Measurements from ENCODE around the gene ADARB2. TPM values are rescaled to one million over a fixed set of nuclear protein-coding genes. Genes with fewer than 3 reads are reported as not detected.
"Not testable (repeated sequence)": the region's sequence is repeated elsewhere in the genome, so short reads cannot be mapped to it uniquely, and the experiment has no call there.

Gene ADARB2
- total RNA-seq, 1 donor, result 1.1 TPM

GRCh38 chr10:1344408-1344807, 392.9 kb downstream of the ADARB2 start:
- no peak for DNase-seq (ENCODE audit: low read depth in 2 of 3, low spot score in 2 of 3)

- DNase-seq (ENCODE audit: low read depth in 2 of 3, low spot score in 2 of 3), result no peak
Observed at GRCh38 chr10:1343176-1343575, 394.1 kb downstream of the ADARB2 start.

DNA sequence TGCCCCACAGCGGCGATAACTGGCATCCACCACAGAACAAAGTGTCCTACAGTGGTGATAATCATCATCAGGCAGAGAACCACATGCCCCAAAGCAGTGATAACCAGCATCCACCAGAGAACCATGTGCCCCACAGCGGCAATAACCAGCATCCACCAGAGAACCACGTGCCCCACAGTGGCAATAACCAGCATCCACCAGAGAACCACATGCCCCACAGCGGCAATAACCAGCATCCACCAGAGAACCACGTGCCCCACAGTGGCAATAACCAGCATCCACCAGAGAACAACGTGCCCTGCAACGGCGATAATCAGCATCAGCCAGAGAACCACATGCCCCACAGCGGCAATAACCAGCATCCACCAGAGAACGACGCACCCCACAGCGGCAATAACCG, 396.3 kb downstream of the ADARB2 start:
- not testable (repeated sequence) for DNase-seq (ENCODE audit: low read depth in 2 of 3, low spot score in 2 of 3)

DNA sequence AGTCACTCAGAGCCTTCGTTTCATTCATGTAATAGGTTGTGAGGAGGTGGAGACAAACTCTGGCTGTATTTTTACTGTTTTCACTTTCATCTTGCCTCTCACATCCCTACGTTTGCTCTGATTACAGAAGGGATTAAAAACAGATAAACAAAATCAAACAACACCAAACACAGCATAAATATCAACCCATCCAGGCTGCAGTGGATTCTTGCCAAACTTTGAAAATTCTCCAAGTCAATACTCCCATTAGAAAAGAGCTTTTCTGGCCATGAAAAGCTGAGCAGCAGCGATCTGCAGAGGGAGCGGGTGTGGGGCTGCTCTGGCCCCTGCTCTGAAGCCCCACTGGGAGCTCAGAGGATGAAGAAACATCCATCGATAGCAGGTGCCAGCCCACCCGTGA, 397.9 kb downstream of the ADARB2 start:
- DNase-seq (ENCODE audit: low read depth in 2 of 3, low spot score in 2 of 3), result no peak

DNA sequence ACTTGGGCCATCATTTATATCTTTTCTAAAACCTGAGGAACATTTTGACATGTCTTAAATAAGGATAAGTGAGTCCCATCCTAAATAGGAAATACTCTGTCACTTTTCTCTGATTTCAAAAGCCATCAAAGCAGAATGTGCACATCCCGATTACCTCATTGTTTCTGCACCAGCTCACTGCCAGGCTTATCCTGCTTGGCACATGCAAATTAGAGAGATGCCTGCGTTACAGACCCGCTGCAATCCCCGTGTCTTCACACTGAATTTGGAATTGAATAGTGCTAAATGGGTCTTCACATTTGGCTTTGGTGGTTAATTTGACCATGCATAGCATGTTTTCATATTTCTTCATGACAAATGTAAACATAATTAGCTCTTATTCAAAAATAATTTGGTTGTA, 401.7 kb downstream of the ADARB2 start:
- DNase-seq (ENCODE audit: low read depth in 2 of 3, low spot score in 2 of 3), result no peak

DNA sequence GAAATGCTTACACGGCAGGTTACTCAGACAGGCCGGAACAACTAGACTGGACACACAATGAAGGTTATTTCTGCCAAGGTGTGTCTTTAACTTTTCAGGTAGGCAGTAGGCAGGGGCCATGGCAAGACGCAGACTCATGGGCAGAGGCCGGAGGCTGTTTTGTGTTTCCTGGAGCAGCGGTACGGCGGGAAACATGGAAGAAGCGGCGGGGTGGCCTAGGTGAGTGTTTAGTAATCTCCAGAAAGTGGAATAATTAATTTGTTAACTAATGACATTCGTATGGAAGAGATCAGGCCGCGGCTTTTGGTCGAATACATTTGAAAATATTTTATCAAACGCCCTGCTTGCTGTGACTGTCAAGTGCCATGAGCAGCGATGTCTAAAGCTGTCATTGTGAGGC, 403.3 kb downstream of the ADARB2 start:
- no peak for DNase-seq (ENCODE audit: low read depth in 2 of 3, low spot score in 2 of 3)

DNA sequence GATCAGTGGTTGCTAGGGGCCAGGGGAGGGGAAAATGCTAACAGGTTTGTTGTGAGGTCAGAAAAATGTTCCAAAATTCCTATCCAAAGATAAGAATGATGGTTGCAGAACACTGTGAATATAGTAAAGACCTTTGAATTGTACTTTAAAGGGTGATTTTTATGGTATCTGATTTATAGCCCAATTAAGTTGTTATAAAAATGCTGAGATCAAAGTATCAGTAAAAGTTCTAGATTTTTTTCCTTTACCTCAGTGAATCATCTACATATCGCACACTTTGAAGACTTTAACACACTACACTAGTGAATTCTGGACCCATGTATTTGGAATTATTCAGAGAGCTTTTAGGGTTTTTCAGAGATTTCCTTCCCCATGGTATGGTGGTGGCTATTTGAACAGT, 405.8 kb downstream of the ADARB2 start:
- no peak for DNase-seq (ENCODE audit: low read depth in 2 of 3, low spot score in 2 of 3)

GRCh38 chr10:1329622-1330021, 407.7 kb downstream of the ADARB2 start:
- DNase-seq (ENCODE audit: low read depth in 2 of 3, low spot score in 2 of 3), result no peak

DNA sequence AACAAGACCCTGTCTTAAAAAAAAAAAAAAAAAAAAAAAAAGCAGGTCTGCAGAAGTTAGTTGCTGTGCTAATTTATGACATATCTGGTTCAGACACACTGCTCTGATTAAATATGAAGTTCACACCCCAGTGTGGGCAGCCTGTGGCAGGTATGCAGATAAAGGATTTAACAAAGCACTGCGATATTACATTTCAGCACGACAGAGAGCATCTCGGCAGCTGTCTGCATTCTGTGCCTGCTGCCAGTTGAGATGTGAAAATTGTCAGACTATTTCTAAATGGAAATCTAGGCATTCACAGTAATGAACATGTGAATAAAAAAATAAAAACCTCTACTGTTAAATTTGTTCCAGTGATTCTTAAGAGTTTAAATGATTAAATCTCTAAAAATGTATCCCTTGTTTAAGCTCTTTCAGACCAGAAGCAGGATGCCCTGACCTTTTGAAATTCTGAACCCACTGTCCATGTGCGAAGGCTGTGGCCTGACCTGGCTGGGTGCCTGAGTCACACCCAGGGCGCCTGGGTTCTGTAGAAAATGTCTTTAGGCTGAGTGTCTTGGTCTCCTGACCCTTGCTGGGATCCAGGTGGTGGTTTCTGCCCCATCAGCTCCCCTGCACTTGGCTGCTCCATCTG, 408.2 kb downstream of the ADARB2 start:
- DNase-seq (ENCODE audit: low read depth in 2 of 3, low spot score in 2 of 3), result no peak

DNA sequence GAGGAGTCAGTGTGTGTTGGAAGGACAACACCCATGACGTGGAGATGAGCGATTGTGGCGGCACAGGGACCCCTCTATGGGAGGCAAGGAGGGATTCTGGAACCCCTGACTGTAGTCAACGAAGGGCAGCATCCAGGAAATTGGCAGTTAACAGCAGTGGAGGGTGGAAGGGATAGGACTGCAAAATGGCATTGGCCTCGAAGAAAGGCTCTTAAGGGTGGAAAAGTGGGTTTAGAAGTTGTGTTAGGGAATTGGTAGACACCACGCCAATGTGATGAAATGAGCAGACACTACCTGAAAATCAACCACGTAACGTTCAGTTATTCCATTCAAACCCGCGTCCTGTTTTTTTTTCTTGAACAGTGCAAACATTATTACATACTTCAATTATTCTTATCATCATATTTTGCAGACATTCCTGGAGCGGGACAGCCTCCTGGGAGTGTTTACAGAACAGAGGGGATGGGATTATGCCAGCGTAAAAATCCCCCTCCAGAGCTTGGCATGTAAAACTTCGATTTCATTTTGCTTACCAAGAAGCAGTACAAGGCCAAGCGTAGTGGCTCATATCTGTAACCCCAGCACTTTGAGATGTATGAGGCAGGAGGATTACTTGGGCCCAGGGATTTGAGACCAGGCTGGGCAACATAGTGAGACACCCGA, 409.0 kb downstream of the ADARB2 start:
- DNase-seq (ENCODE audit: low read depth in 2 of 3, low spot score in 2 of 3), result no peak

GRCh38 chr10:1327759-1328158, 409.6 kb downstream of the ADARB2 start:
- DNase-seq (ENCODE audit: low read depth in 2 of 3, low spot score in 2 of 3), result no peak

DNA sequence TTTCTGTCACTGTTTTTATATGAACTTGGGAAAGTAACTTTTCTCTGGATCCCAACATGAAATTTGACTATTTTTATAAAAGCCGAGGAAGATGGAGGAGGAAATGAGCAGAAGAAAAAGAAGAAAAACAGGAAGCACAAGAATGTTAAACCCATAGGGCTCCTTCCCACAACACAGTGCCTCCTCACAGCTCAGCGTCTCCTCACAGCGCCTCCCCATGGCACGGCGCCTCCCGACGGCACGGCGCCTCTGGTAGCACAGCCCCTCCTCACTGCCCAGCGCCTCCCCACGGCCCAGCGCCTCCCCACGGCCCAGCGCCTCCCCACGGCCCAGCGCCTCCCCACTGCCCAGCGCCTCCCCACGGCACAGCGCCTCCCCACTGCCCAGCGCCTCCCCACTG, 410.8 kb downstream of the ADARB2 start:
- DNase-seq (ENCODE audit: low read depth in 2 of 3, low spot score in 2 of 3), result not testable (repeated sequence)

DNA sequence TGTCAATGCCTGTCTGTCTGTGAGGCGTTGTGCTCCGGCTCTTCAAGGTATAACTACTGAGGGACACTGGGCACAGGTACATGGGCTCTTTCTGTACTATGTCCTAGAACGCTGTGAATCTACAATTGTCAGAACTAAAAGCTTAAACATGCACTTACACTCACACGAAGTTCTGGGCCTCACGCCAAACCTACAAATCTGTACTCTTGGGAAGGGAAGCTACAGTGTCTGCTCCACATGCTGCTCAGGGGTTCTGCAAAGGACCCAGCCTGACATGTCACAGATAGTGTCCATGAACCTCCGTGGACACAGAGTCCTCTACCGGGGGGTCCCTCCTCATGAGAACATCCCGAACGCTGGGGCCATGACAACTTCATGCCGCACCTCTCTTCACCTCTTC, 412.4 kb downstream of the ADARB2 start:
- no peak for DNase-seq (ENCODE audit: low read depth in 2 of 3, low spot score in 2 of 3)

GRCh38 chr10:1323951-1324350, 413.4 kb downstream of the ADARB2 start:
- no peak for DNase-seq (ENCODE audit: low read depth in 2 of 3, low spot score in 2 of 3)

- no peak for DNase-seq (ENCODE audit: low read depth in 2 of 3, low spot score in 2 of 3)
Observed at GRCh38 chr10:1320739-1321320, 416.5 kb downstream of the ADARB2 start.

GRCh38 chr10:1316809-1317143, 420.5 kb downstream of the ADARB2 start:
- DNase-seq (ENCODE audit: low read depth in 2 of 3, low spot score in 2 of 3), result no peak

DNA sequence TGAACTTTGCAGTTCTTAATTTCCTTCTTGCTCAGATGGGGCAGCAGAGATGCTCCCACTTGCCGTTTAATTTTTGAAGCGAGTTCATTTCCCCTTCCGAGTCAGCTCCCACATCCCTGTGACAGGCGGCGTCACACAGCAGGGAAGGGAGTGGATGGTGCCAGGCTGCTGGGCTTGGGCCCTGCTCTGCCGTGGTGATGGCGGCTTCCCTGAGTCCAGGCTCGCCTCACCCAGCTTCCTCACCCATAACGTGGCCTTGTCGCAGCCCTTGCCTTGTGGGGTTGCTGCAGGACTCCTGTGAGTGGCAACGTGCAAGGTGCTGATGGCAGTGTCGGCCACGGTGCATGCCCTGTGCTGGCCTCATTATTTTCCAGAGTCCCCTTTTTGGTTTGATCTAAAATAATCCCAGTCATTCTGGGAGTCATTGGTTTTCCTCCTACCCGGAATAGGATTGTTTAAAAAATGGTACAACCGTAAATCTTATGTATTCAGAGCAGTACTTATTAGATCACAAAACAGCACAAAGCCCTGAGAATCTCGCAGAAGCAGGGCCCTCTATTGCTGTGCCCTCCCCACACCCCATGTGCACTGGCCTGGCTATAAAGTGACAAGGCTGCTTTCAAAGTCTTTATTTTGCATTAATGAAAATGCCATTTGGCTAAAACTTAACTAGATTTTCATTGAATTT, 421.1 kb downstream of the ADARB2 start:
- DNase-seq (ENCODE audit: low read depth in 2 of 3, low spot score in 2 of 3), result no peak

DNA sequence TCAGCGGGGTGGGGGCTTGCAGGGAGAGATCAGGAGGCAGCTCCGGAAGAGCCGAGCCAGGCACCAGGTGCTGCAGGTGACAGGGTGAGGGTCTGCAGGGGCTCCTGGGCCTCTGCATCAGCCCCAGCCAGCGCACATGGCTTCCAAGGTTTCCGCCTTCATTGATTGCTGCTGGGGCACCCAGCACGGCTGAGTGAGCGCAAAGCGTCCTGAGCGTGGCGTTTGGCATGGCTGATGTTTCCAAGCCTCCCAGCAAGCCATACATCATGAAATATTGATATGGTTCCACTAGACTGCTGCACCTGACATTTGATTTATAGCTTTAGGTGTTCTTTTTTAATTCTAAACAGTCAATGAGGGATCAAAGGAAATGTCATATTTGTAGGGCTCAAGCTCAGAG, 422.1 kb downstream of the ADARB2 start:
- no peak for DNase-seq (ENCODE audit: low read depth in 2 of 3, low spot score in 2 of 3)

GRCh38 chr10:1311726-1312125, 425.6 kb downstream of the ADARB2 start:
- no peak for DNase-seq (ENCODE audit: low read depth in 2 of 3, low spot score in 2 of 3)

- no peak for DNase-seq (ENCODE audit: low read depth in 2 of 3, low spot score in 2 of 3)
Observed at GRCh38 chr10:1310271-1310789, 427.0 kb downstream of the ADARB2 start.

GRCh38 chr10:1309617-1310270, 427.6 kb downstream of the ADARB2 start:
- DNase-seq (ENCODE audit: low read depth in 2 of 3, low spot score in 2 of 3), result no peak

All from hematopoietic multipotent progenitor cell (in vitro differentiated cells).